HepG2 (cell line): ENCODE data around the gene NEURL1B. TPM values are rescaled to one million over a fixed set of nuclear protein-coding genes. Genes with fewer than 3 reads are reported as not detected.

Experiments used
- ATAC-seq: fragments of 200-7000 bp; cut with Tn5 transposase; 3 replicates; pipeline ENCODE4 v1.9.1; 2020; ENCODE audit warnings: mild to moderate bottlenecking, moderate library complexity
- BruUV-seq: library from RNA; stranded (reverse); fragments of 400-500 nt; replicated peaks from 2 replicates; lab custom pipeline; 2021; lab: Mats Ljungman, UMichigan
- CTCF ChIA-PET: fragments of 300-600 bp; formaldehyde crosslinking; extraction: SDS; loops from one replicate; lab custom pipeline; 2021; ENCODE audit warnings: low total read pairs, inconsistent platforms, low intra/inter-chr PET ratio; lab: Yijun Ruan, JAX
- POLR2A ChIA-PET: fragments of 350-600 bp; sonication (Branson Sonifier 250); formaldehyde crosslinking; loops from one replicate; lab custom pipeline; 2020; ENCODE audit warnings: antibody characterized with exemption, inconsistent platforms; lab: Yijun Ruan, JAX
- DNase-seq: peaks from one replicate; pipeline ENCODE4 v3.0.0-alpha.2; 2015; ENCODE audit warnings: low spot score
- FAIRE-seq: peaks from 3 replicates; lab custom pipeline; 2011; peaks lifted over from hg19 to GRCh38; lab: Jason Lieb, UNC
- H2AFZ ChIP-seq: one replicate; pipeline ENCODE4 v1.6.1; 2011; ENCODE audit warnings: low read length, inconsistent platforms
- H3K27ac ChIP-seq: fragments of 300-600 bp; 3 replicates; pipeline ENCODE4 v1.8.0; 2011; ENCODE audit warnings: mixed run types, mild to moderate bottlenecking, mixed read lengths, low read length, inconsistent platforms; ENCODE audit not compliant: insufficient read depth; ENCODE audit errors: extremely low read length
- H3K27me3 ChIP-seq, 2 experiments: fragments of 200-600 bp in 1 of 2; 2 replicates in 1 of 2; 3 replicates in 1 of 2; pipeline versions ENCODE4 v1.6.0 to v1.8.0; 2011; ENCODE audit warnings: low read length in 2 of 2, mild to moderate bottlenecking in 2 of 2, moderate library complexity in 2 of 2, inconsistent platforms in 1 of 2; ENCODE audit not compliant: insufficient read depth in 2 of 2, control insufficient read depth in 1 of 2
- H3K36me3 ChIP-seq, 2 experiments: fragments of 200-600 bp in 1 of 2; replicated peaks in 1 of 2; 2 replicates in 1 of 2; 3 replicates in 1 of 2; pipeline versions ENCODE4 v1.5.1 to v1.8.0; 2011; ENCODE audit warnings: low read length in 2 of 2, inconsistent platforms in 1 of 2; ENCODE audit not compliant: insufficient read depth in 2 of 2, control insufficient read depth in 1 of 2
- H3K4me1 ChIP-seq: 2 replicates; pipeline ENCODE4 v1.5.1; 2012; ENCODE audit warnings: low read length, inconsistent platforms; ENCODE audit not compliant: insufficient read depth
- H3K4me2 ChIP-seq: 2 replicates; pipeline ENCODE4 v1.6.0; 2011; ENCODE audit warnings: low read depth, low read length, inconsistent platforms
- H3K4me3 ChIP-seq, 3 experiments: fragments of 200-600 bp in 1 of 3; sonication (generic), shearing (Covaris generic) in 1 of 3; replicated peaks in 1 of 3; 2 replicates each; pipeline ENCODE4 v1.5.1; 2011 to 2016; ENCODE audit warnings: low read length in 3 of 3, inconsistent platforms in 2 of 3, low read depth in 2 of 3, mild to moderate bottlenecking in 2 of 3, control low read depth in 1 of 3, mixed read lengths in 1 of 3; ENCODE audit not compliant: insufficient read depth in 1 of 3
- H3K79me2 ChIP-seq: one replicate; pipeline ENCODE4 v1.6.1; 2011; ENCODE audit warnings: low read length, inconsistent platforms; ENCODE audit not compliant: insufficient read depth
- H3K9ac ChIP-seq: 2 replicates; pipeline ENCODE4 v1.6.0; 2011; ENCODE audit warnings: mild to moderate bottlenecking, low read depth, low read length, inconsistent platforms; ENCODE audit not compliant: insufficient read depth
- H3K9me3 ChIP-seq: 2 replicates; pipeline ENCODE4 v1.5.1; 2012; ENCODE audit warnings: mild to moderate bottlenecking, low read length
- H4K20me1 ChIP-seq: 2 replicates; pipeline ENCODE4 v1.6.0; 2011; ENCODE audit warnings: inconsistent platforms, mild to moderate bottlenecking, low read length, moderate library complexity; ENCODE audit not compliant: insufficient read depth
- BORCS8-MEF2B ChIP-seq: sonication (generic); formaldehyde crosslinking; IDR thresholded peaks from 2 replicates; pipeline ENCODE4 v1.8.0; 2022; ENCODE audit warnings: mild to moderate bottlenecking, missing genetic modification reagents
- CBX5 ChIP-seq: sonication (generic); formaldehyde crosslinking; IDR thresholded peaks from 2 replicates; pipeline ENCODE4 v1.4.0; 2020; ENCODE audit warnings: missing genetic modification reagents, borderline replicate concordance
- JUNB ChIP-seq: sonication (generic); formaldehyde crosslinking; IDR thresholded peaks from 2 replicates; pipeline ENCODE4 v1.8.0; 2022; ENCODE audit warnings: missing genetic modification reagents, mild to moderate bottlenecking, borderline replicate concordance
- MAF1 ChIP-seq: sonication (generic); formaldehyde crosslinking; IDR thresholded peaks from 2 replicates; pipeline ENCODE4 v1.5.0; 2020; ENCODE audit warnings: missing genetic modification reagents, borderline replicate concordance
- MTF2 ChIP-seq: sonication (generic); formaldehyde crosslinking; IDR thresholded peaks from 2 replicates; pipeline ENCODE4 v1.5.0; 2020; ENCODE audit warnings: missing genetic modification reagents, borderline replicate concordance
- MXD1 ChIP-seq: sonication (generic); formaldehyde crosslinking; IDR thresholded peaks from 2 replicates; pipeline ENCODE4 v1.4.0; 2020; ENCODE audit warnings: mild to moderate bottlenecking, missing genetic modification reagents
- NR3C1 ChIP-seq: sonication (generic); formaldehyde crosslinking; IDR thresholded peaks from 2 replicates; pipeline ENCODE4 v1.4.0; 2020; ENCODE audit warnings: missing genetic modification reagents
- PBX3 ChIP-seq: sonication (generic); formaldehyde crosslinking; IDR thresholded peaks from 2 replicates; pipeline ENCODE4 v1.8.1; 2023; ENCODE audit warnings: missing genetic modification reagents, inconsistent platforms, borderline replicate concordance
- SIX1 ChIP-seq: sonication (generic); formaldehyde crosslinking; IDR thresholded peaks from 2 replicates; pipeline ENCODE4 v1.4.0; 2020; ENCODE audit warnings: missing genetic modification reagents, borderline replicate concordance
- ZFX ChIP-seq: sonication (generic); formaldehyde crosslinking; IDR thresholded peaks from 2 replicates; pipeline ENCODE4 v1.4.0; 2020; ENCODE audit warnings: mild to moderate bottlenecking, low read depth, missing genetic modification reagents, moderate library complexity
- ZFYVE20 ChIP-seq: sonication (generic); formaldehyde crosslinking; IDR thresholded peaks from 2 replicates; pipeline ENCODE4 v1.8.0; 2023; ENCODE audit warnings: low read depth, mild to moderate bottlenecking, moderate library complexity, missing genetic modification reagents, borderline replicate concordance
- ZNF10 ChIP-seq: sonication (generic); formaldehyde crosslinking; IDR thresholded peaks from 2 replicates; pipeline ENCODE4 v1.4.0; 2020; ENCODE audit warnings: mild to moderate bottlenecking, low read depth, missing genetic modification reagents, borderline replicate concordance
- ZNF251 ChIP-seq: sonication (generic); formaldehyde crosslinking; IDR thresholded peaks from 2 replicates; pipeline ENCODE4 v1.9.0; 2021; ENCODE audit warnings: mild to moderate bottlenecking, missing genetic modification reagents
- ZNF556 ChIP-seq: sonication (generic); formaldehyde crosslinking; IDR thresholded peaks from 2 replicates; pipeline ENCODE4 v1.4.0; 2020; ENCODE audit warnings: mild to moderate bottlenecking, missing genetic modification reagents, borderline replicate concordance
- ZNF569 ChIP-seq: sonication (generic); formaldehyde crosslinking; IDR thresholded peaks from 2 replicates; pipeline ENCODE4 v1.5.0; 2020; ENCODE audit warnings: mild to moderate bottlenecking, missing genetic modification reagents, moderate library complexity, borderline replicate concordance
- in situ Hi-C: cut with HindIII; loops from 2 replicates; pipeline ENCODE4 v1.10.0; 2017; ENCODE audit warnings: low pct_unique_long_range_greater_than_20kb; ENCODE audit not compliant: extremely low pct_ligation_motif_present
- intact Hi-C: fragments of 100-400 bp; cut with micrococcal nuclease; formaldehyde crosslinking; loops from one replicate; pipeline ENCODE4 v1.10.0; 2022; ENCODE audit not compliant: unreplicated experiment
- polyA plus RNA-seq, 8 experiments: library from polyadenylated mRNA; depleted of rRNA in 3 of 8; stranded (reverse) in 7 of 8; unstranded in 1 of 8; fragments of >200 nt; fragmentation: Illumina TruSeq in 4 of 8; extraction: Trizol in 4 of 8; gene quantifications; 2 replicates each; pipeline versions ENCODE4 v1.2.1 to v1.2.3, GENCODE V29; 2011 to 2016; ENCODE audit warnings: low read depth in 4 of 8, missing spikeins in 1 of 8, mixed read lengths in 1 of 8; ENCODE audit not compliant: insufficient read depth in 1 of 8
- total RNA-seq, 5 experiments: library from RNA; depleted of rRNA; stranded (reverse); fragments of >200 nt; fragmentation: Illumina TruSeq; extraction: Trizol; gene quantifications; 2 replicates each; pipeline ENCODE4 v1.2.3, GENCODE V29; 2016; ENCODE audit warnings: low read depth in 1 of 5
- TF ChIP-seq, protein P1 (sequence below): sonication (generic); formaldehyde crosslinking; IDR thresholded peaks from 2 replicates; pipeline ENCODE4 v1.5.1; 2020; ENCODE audit warnings: mild to moderate bottlenecking, missing genetic modification reagents, moderate library complexity

NEURL1B gene
- total and polyA plus RNA-seq, 2 of the 13 experiments (the other 11 are each of a cell fraction or from before 2014, with no cell fraction given), result 0.09 to 0.13 TPM

GRCh38 chr5:172603251-172603806 is 37.7 kb upstream of the NEURL1B start (continued):
- TF ChIP-seq ZNF10 (CRISPR knock-in tag) (no peak), ZFX (no peak), JUNB (CRISPR knock-in tag) (no peak), SIX1 (CRISPR knock-in tag) (no peak), ZNF569 (CRISPR knock-in tag) (no peak), ZNF251 (no peak)

- in situ Hi-C loops, result no loop called here
- Histone ChIP-seq H3K4me3 (no peak overlapping the region), H3K27ac (no peak overlapping the region), H3K79me2 (no peaks in the 10 kb centered on the region), H3K4me2 (no peak overlapping the region), H3K9me3 (no peaks in the 10 kb centered on the region), H3K9ac (no peak overlapping the region), H3K4me1 (no peaks in the 10 kb centered on the region), H4K20me1 (no peaks in the 10 kb centered on the region), H3K36me3 (no peaks in the 10 kb centered on the region), H3K27me3 (peaks cover 2 to 15% of the 10 kb centered on the region in 2 experiments; a peak in 3 of 5 replicates), H2AFZ (no peak overlapping the region)
- no peak for TF ChIP-seq NR3C1 (CRISPR knock-in tag)
- TF ChIP-seq ZFYVE20 (CRISPR knock-in tag), result no peak
- TF ChIP-seq CBX5 (CRISPR knock-in tag), result no peak
- TF ChIP-seq PBX3 (CRISPR knock-in tag), result no peak
- no peak for TF ChIP-seq ZNF556
- TF ChIP-seq MXD1, result no peak
- no peak for TF ChIP-seq BORCS8-MEF2B (CRISPR knock-in tag)
- TF ChIP-seq MAF1, result no peak
- TF ChIP-seq MTF2, result no peak
- TF ChIP-seq, protein P1, sequence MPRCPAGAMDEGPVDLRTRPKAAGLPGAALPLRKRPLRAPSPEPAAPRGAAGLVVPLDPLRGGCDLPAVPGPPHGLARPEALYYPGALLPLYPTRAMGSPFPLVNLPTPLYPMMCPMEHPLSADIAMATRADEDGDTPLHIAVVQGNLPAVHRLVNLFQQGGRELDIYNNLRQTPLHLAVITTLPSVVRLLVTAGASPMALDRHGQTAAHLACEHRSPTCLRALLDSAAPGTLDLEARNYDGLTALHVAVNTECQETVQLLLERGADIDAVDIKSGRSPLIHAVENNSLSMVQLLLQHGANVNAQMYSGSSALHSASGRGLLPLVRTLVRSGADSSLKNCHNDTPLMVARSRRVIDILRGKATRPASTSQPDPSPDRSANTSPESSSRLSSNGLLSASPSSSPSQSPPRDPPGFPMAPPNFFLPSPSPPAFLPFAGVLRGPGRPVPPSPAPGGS, result no peak
- CTCF ChIA-PET, result no interaction called here
- DNase-seq (no peak), ATAC-seq (no peak), FAIRE-seq (no peak)
- BruUV-seq, result no TSS peak
- intact Hi-C loops, result no loop called here
- POLR2A ChIA-PET, result no interaction called here
Observed at GRCh38 chr5:172605466-172605865, 35.6 kb upstream of the NEURL1B start.
